Measurements from ENCODE around the gene CDT1.
A peak's percentile ranks its signal among the peaks of the same experiment; 100 is the strongest.

Gene CDT1

DNA sequence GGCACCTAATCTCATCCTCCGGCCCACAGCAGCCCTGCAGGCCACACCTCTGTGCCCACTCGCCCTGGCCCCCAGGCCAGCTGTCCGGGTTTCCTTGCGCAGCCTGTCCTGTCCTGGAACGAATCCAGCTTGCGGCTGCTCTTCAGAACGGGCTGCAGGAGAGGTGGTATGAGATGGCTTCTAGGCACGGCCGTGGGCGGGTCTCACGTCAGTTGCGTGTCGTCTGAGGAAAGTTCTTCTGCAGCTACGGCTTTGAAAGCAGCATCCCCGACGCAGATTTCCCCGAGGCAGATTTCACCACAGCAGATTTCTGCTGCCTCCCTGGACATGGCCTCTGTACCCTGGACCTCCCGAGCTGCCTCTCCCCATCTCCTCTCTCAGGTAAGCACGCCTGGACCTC is 35.0 kb downstream of the CDT1 start:
- DNase-seq (ENCODE audit: low spot score) = no peak

DNA sequence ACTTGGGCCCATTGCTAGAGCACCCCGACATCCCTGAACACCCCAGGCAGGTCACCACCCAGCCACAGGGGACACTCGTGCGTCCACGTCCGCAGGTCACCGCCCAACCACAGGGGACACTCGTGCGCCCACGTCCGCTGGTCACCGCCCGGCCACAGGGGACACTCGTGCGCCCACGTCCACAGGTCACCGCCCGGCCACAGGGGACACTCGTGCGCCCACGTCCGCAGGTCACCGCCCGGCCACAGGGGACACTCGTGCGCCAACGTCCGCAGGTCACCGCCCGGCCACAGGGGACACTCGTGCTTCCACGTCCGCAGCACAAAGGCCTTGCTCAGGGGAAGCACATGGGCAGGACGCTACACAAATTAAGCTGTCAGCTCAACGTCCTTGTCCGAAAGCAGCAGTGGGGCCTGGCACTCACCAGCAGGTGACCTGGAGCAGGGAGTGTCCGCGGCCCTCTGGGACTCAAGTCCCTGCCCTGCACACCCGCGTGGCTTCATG is 35.5 kb downstream of the CDT1 start:
- no peak for DNase-seq (ENCODE audit: low spot score)

DNA sequence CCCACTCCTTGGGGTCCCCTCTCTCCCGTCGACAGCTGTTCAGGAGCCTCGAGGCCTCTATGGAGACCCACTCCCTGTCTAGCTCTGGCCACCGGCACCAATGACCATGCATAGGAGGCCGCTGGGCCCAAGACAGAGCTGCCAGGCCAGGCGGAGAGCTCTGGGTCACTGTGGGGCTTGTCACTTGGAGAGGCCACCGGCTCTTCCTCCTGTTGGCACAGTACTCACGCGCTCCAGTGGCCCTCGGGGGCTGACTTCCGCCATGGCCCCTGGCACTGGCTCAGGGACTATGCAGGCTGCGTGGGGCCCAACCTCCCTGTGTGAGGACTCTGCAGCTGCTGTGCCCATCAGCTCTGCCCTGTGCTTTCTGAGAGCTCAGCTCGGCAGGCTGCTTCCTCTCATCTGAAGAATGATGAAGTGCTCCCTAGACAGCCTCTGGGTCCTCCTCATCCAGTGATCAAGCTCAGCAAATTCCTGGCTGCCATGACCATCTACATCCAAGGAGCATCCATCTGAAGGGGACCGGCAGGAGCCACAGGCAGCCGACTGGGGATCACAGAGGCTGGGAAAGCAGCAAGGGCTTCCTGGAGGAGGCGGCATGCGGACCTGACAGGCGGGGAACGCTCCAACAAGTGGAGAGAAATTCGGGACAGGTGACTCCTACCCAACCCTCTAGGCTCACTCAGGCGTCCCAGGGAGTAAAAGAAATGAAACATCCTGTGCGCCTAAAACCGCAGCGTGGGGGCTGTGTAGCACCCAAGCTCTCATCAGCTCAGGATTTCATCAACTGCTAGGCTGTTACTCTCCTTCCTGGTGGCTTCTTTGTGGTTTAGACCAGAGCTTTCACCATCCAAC is 36.4 kb downstream of the CDT1 start:
- DNase-seq (ENCODE audit: low spot score) = no peak

DNA sequence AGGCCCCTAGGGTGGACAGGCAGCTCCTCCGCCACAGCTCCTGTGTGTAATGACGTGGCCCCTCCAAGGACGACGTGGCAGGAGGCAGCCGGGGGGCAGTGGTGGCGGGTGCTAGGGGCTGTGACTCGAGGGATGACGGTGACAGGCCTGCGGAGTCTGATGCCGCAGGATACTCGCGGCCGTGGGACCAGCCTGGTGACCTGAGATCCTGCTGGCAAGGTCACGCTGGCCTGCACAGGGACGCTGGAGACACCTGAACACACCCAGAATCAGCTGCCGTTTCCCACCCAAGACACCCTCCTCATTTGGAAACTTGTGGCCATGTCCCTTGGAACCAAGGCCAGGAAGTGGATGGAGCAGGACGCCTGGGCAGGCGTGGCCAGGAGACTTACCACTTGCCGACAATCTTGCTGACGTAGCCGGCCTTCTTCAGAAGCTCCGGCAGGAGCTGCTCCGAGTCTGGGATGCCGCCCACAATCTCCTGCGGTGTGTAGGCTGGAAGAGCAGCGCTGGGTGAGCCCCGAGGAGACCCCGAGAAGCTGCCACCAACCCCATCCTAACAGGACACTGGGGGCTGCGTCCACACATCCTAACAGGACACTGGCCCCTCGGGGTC is 37.1 kb downstream of the CDT1 start:
- DNase-seq (ENCODE audit: low spot score) = no peak

DNA sequence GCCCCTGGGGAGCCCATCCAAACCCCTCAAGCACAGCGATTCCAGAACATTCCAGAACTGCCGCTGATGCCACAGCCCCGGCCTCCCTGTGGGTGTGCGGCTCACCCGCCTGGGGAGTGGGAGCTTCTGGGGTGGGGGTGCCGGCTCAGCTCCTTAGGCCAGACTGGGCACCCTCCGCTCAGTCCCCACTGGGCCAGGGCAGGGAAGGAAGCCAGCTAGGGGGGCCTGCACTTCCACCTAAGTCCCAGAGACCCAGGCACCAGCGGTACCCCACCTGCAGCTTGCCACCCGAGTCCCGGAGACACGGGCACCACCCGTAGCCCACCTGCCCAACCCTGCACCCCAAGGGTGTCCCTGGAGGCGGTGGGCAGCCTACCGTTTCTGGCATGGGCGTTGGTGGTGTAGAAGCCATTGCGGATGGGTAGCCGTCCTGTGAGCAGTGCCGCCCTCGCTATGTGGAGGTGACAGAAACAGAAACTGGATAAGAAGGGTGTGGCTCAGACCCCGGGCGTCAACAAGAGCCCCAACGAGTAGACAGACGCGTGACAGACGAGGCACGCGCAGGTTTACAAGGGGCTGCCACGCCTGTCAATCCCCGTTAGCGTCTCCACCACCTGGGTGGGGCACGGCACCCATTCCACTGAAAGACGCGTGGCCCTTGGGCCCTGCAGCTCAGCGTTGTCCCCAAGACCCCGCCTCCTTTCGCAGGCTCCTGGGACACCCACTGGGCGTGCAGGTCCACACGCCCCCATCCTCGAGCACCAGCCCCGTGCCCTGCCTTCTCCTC is 38.1 kb downstream of the CDT1 start:
- no peak for DNase-seq (ENCODE audit: low spot score)

DNA sequence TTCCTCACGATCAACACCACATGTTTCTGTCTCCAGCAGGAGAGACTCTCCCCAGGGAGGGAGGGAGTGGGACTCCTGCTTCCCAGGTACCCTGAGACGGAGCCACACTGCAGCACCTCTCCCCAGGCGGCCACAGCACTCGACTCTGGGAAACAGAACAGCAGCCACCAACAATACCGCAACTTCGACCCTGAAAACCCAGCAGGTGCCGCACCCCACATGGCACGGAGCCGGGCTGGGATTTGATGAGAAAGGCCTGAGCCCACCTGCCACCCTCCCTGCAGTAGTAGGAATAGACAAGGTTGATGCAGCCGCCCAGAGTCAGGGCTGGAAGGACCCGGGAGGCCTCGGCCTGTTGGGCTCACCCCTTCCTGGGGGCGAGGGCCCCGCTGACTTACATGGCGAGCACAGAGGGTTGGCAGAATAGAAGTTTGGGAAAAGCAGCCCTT is 38.7 kb downstream of the CDT1 start:
- no peak for DNase-seq (ENCODE audit: low spot score)

DNA sequence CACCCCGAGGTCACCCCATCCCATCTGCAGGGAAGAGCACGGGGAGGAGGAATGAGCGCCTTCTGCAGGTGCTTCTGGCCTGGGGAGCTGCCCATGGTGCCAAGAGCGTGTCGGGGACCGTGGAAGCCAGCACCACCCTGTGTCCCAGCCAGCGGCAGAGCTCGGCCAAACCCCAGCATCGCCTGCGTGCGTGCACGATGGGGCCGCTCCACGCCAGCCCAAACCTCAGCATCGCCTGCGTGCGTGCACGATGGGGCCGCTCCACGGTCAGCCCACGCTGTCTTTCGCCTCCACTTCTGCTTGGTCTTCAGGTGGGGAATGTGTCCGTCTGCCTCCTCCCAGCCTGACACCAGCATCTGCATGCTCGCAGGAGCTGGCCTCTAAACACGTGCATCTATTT is 39.2 kb downstream of the CDT1 start:
- no peak for DNase-seq (ENCODE audit: low spot score)

DNA sequence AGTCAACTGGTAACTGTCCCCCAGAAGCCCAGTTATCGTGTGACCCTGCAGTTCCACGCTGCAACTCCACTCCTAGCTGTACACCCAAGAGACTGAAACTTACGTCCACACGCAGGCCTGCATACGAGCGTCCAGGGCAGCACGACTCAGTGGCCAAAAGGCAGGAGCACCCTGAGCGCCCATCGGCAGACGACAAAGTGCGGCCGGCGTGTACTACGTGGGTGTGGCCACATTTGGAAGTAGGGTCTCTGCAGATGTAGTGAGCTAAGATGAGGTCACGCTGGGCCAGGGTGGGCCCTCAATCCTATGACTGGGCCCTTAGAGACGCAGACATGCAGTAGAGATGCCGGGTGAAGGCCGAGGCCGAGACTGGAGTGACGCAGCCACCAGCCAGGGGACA is 39.7 kb downstream of the CDT1 start:
- DNase-seq (ENCODE audit: low spot score) = no peak

DNA sequence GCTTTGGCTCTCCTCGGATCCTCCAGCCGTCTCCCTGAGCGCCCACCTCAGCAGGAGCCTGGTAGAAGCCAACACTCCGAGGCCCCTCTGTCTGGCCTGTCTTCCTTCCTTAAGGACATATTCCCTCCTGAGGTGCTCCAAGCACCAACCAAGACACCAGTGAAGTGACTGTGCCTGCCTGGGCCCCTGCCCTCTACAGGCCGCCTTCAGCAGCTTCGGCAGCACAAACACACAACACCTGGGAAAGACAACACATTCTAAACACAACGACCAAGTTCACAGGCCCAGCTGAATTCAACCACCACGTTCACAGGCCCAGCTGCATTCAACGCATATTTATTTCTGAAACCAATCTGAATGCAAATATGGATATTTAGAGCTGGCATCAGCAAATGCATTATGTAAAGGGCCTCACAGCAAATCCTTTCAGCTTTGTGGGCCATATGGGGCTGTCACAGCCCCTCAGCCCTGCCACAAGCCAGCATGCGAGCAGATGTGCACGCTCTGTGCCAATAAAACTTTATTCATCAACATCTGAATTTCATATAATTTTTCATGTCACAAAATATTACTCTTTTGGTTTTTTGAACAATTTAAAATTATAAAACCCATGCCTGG is 40.9 kb downstream of the CDT1 start:
- DNase-seq (ENCODE audit: low spot score) = no peak

DNA sequence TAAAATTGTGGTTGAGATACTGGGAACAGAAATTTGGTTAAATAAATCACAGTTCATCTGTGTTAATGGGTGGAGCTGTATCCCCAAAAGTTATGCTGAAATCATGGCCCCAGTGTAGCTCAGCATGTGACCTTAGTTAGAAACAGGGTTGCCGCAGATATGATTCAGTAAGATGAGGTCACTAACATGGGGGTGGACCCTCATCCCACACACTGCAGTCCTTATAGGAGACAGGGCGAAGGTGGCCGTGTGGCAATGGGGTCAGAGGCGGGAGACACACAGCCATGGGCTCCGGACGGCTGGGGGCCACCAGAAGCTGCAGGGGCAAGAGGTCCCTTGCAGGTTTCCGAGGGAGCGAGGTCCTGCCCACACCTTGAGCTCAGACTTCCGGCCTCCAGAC is 42.5 kb downstream of the CDT1 start:
- no peak for DNase-seq (ENCODE audit: low spot score)

DNA sequence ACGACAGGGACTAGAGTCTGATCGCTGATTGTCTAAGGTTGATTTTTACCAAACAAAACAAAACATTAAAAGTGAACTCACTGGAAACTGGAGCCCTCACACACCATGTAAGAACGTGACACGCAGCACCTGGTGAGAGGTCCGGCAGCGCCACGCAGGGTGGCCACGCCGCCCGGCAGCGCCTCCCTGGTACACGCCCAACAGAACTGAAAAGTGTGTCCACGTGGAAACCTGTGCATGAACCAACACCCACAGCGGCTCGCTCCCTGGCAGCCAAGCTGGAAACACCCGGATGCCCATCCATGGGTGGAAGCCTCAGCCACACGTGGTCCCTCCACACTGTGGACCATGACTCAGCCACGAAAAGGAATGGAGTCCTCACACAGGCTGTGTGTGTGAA is 44.1 kb downstream of the CDT1 start:
- no peak for DNase-seq (ENCODE audit: low spot score)

DNA sequence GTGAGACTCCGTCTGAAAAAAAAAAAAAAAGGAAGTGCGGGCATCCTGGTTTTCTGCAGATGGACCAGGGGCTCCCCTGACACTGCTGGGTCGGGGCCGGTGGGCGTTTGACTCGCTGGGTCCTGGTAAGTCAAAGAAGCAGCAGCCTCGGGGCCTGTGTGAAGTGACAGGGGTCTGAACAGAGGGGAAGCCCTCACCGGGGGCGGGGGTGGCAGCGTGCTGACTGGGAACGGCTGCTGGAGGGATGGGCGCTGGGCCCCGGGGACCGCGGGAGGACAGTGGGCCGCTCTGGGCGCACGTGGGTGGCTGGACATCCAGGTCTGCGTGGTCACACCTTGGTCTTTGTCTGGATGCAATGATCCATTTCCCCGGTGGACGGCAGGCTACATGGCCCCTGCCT is 45.0 kb downstream of the CDT1 start:
- DNase-seq (ENCODE audit: low spot score) = no peak

DNA sequence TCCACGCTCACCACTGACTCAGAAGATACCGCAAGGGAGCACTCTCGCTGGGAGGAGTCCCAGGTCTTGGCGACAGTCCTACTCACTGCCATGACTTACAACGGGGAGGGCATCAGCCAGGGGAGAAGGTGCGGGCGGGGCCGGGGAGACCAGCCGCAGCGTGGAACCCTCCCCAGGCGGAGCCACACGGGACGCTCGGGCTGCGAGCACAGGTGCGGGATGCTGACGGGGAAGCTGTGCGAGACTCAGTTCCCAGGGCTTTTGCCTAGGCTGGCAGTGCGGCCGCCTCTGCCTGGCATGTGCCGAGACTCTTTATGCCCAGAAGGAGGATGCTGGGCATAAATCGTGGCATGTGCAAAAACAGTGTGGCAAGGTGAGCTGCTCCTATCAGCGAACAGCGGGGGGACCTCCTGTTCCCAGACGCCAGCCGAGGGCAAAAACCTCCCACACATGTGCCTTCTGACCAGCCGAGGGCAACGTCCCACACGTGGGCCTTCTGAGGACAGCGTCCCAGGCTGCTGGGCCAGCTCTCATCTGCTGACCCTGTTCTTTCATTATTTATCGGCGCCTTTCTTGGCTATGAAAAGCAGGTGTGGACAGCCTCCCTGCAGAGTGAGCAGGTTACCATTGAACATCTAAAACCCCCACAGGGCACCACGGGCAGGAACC is 47.1 kb downstream of the CDT1 start:
- no peak for DNase-seq (ENCODE audit: low spot score)

DNA sequence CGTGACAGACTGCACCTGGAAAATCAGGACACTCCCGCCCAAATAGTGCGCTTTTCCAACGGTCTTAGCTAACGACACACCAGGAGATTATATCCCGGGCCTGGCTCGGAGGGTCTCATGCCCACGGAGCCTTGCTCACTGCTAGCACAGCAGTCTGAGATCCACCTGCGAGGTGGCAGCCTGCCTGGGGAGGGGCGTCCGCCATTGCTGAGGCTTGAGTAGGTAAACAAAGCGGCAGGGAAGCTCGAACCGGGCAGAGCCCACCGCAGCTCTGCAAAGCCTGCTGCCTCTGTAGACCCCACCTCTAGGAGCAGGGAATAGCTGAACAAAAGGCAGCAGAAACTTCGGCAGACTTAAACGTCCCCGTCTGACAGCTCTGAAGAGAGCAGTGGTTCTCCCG is 48.0 kb downstream of the CDT1 start:
- DNase-seq (ENCODE audit: low spot score) = no peak

DNA sequence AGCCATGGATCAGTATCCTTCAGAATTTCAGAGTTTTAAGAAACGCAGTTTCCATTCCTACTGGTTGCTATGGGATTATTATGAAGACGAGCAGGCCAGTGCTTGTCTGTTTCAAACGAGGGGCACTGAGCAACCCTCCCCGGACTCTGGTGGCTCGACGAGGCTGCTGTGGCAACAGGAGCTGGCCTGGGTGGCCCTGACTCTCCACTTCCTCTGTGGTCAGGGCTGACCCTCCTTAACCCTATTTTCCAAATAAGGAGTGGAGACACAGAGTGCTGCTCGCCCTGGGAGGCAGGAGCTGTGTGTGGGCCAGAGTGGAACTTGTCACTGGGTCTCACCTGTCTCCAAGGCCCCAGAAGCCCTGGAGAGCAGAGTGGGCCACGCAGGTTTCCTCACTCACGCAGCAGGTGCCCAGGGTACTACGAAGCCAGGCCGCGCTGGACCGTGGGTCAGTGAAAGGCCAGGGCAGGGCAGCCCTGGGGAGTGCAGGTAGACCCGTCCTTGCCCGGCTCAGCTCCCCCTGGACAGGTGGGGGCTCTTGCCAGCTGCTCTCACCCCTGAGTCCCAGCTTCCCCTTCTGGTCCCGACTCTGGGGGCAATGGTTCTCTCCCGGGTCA is 49.8 kb downstream of the CDT1 start:
- DNase-seq (ENCODE audit: low spot score) = no peak

DNA sequence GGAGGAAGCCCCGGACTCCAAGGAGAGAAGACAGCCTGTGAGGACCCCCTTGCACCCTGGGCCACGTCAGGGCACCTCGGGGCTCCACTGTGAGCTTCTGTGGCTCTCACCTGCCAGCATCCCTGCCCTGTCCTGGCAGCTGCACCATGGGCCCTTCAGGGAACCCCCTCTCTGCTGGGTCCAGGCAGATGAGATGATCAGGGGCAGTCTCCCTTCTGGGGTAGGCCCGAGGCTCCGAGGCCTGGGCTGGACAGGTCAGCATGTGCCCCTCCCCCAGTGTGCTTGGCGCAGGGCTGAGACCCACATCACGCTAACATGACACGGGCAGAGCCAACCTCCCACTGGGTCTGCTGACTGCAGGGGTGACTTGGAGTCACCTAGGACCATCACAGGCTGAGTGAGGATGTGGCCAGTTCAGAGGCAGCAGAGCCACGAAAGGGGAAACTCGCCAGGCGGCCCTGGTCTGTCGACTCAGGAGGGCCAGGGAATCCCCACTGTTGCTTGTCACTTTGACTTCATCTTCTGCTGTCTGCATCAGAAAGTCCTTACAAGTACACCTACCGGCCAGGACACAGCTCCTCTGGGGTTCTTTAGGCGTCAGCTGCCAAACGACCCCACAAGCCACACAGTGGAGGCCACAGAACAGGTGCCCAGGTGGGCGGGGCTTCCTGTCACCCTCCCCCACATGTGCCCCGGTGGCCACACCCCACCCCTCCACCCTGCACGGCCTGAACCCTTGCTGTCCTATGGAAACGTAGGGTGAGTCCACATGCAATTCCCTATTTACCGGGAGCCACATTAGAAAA is 50.9 kb downstream of the CDT1 start:
- no peak for DNase-seq (ENCODE audit: low spot score)

DNA sequence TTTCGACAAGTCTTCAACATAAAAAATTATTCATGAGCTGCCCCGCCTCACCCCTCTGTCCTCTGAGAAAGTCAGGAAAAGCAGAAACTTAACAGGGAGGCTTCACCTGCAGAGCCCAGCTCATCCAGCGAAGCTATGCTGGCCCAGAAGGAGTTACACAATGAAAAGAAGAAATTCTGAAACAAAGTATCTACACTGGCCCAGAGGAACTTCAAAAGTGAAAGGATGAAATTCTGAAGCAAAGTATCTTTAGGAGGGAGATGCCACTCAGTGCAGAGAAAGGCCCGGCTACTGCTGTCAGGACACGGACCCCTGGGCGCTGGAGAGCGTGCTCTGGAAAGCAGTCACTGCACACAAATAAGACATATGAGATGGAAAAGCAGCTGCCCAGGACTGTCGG is 51.6 kb downstream of the CDT1 start:
- DNase-seq (ENCODE audit: low spot score) = no peak

DNA sequence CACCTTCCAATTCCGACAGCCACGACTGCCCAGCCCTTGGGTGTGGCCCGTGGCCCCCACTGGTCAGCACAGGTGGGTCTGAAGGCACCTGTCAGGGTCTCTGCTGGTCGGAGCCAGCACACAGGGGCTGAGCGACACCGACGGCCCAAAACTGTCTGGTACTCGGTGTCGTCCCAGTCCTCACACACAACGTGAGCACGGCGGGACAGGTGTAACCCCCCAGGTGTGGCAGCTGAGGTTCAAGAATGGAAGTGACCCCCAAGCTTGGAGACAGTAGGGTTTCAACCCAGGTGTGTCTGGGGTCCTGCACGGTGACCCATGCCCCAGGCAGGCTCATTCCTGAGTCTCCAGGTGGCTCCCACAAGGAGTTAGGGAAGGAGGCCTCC is 52.1 kb downstream of the CDT1 start:
- no peak for DNase-seq (ENCODE audit: low spot score)

DNA sequence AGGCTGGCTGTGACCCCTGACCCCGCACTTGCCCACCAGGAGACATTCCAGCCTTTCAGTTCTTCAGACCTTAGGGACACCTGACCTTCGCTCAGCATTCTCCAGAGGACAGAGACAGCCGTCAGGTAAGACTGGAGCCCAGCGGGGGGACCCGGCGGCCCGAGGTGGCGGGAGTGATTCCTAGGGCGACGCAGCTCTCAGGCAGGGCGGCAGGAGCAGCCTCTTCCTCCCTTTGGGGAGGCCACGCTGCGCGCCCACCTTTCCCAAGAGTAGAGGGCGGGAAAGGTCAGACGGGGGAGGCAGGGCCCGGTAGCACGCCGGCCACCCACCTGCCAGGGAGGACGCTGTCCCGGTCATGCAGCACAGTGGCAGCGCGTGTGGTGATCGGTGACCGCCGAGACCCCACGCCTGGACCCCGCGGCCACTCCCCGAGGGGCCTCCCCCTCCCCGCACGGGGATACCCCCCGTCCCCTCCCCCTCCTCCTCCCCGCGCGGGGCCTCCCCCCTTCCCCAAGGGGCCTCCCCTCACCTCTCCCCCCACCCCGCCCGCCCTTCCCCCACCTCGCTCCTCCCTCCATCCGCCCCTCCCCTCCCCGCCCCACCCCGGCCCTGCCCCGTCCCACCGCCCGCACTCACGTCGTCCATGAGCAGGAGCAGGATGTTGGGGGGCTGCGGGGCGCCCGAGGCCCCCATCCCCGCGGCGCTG is 52.7 kb downstream of the CDT1 start:
- DNase-seq (ENCODE audit: low spot score) = peak; percentile 75

Measured in ecto neural progenitor cell (in vitro differentiated cells).